ENCODE data around the gene NUP210L.

Gene NUP210L

GRCh38 chr1:154154534-154155191, at the start of gene NUP210L:
Gene NUP210L, minus strand, starts transcription at chr1:154155073.
- no peak for DNase-seq

DNA sequence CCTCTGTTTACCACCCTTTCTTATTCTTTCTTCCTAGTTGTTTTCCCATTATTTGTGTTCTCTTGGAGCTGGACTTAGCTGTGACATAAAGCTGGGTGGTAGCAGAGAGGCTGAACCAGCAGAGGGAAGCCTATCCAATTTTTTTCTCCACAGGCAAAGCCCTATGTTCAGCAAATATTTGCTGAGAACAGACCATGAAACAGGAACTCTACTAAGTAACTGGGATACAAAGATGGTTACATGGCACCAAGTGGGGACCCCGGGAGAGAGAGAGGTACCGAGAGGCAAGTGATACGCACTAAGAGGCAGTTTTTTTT, 44.6 kb upstream of the NUP210L start:
- no peak for DNase-seq

- no peak for DNase-seq
Measured at GRCh38 chr1:154198756-154199562, 44.1 kb upstream of the NUP210L start.

- no peak for DNase-seq
Measured at GRCh38 chr1:154193821-154194220, 38.9 kb upstream of the NUP210L start.

GRCh38 chr1:154192476-154192875, 37.6 kb upstream of the NUP210L start:
- no peak for DNase-seq

GRCh38 chr1:154191990-154192461, 37.2 kb upstream of the NUP210L start, which contains the start of gene TPM3:
Gene TPM3, minus strand, starts transcription at chr1:154192100. Its CDS starts 82 bp downstream, at chr1:154192018.
- no peak for DNase-seq

GRCh38 chr1:154190550-154190949, 35.7 kb upstream of the NUP210L start:
- DNase-seq: no peak

- DNase-seq: no peak
Measured at GRCh38 chr1:154186852-154187501, 32.1 kb upstream of the NUP210L start.

DNA sequence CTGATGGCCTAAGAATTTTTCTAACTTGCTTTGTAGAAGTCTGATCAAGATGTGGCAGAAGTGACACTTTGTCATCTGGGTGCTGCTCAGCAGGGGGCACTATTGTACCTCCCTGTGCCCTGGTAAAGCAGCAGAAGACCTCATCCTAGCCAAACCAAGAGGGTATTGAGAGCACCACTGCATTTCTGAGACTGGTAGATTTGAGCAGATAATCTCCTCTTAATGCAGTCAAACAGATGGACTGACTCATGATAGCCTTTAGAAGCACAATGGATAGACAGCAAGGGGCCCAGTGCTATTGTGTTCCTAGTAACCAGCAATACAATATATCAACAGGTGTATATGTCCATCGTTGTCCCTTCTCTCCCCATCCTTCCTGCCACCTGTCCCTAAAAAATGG, 31.3 kb upstream of the NUP210L start:
- DNase-seq: peak; percentile 46

GRCh38 chr1:154183046-154183915, 28.4 kb upstream of the NUP210L start:
- peak; percentile 90 for DNase-seq

GRCh38 chr1:154182344-154183045, 27.6 kb upstream of the NUP210L start:
- peak; percentile 36 for DNase-seq

DNA sequence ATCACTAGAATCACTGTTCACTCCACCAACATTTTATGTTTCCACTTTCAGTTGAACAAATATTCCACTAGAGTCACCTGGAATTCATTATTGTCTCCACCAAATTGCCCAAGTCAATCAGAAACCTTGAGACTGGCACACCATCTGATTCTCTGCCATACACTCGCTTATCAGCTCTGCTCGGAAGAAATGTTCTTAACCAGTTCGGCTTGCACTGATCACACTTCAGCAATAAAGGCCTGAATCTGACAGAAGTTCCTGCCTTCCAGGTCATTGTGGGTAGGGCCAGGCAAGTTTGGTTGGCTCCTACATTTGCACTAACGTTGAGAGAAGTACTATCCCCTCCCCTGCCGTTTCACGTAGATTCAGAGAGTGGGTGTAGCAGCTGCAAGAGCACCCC, 27.1 kb upstream of the NUP210L start:
- DNase-seq: no peak

- DNase-seq: no peak
Measured at GRCh38 chr1:154179946-154180687, 25.2 kb upstream of the NUP210L start.

DNA sequence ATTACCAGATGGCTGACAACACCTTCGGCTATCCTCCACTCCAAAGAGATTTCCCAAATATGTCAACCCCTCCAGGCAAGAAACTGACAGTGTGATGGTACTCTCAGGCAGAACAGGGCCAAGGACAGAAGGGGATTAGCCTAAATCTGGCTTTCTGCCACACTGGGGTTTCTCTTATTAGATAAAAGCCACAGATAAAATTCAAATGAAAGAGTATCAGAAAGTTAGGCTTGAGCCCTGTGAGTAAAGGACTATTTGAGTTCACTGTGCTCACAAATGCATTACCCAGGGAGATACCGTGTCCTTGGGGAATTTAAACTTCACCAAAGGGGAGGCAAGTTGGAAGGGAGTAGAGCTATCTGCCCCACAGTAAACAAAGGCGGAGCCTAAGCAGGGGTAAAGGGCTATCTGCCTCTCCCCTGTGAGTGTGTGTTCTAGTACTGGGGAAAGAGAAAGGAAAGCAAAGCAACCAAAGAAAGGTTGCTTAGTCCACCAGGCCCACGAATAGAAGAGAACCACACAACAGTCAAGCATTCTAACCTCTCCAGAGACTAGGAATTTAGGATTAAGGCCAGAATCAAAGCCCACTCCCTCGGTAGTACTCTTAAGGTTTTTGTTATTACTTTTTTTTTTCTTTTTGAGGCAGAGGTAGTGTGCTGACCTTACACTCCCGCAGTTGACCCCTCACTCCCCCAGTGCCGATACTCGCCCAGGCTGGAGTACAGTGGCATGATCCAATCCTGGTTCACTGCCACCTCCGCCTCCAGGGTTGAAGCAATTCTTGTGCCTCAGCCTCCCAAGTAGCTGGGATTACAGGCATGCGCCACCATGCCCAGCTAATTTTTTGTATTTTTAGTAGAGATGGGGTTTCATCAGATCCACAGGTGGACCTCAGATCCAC, 24.3 kb upstream of the NUP210L start:
- DNase-seq: no peak

DNA sequence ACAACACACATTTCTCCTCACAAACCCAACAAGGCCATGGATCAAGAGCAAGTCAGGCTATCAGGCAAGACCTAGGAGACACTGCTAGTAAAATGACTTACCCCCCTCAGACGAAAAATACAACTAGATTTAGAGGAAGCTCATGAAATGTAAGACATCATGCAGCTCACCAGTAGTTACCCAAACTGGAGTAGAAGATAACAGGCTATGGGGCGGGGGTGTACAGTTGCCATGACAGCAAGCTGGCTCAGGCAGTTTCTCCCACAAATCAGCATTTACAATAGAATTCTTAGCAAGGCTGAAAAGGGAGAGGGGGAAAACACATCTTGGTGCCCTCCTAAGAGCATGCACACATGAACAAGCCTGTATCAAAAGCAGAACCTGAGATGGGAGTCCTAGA, 23.1 kb upstream of the NUP210L start:
- no peak for DNase-seq

GRCh38 chr1:154176337-154176736, 21.5 kb upstream of the NUP210L start:
- DNase-seq: no peak

DNA sequence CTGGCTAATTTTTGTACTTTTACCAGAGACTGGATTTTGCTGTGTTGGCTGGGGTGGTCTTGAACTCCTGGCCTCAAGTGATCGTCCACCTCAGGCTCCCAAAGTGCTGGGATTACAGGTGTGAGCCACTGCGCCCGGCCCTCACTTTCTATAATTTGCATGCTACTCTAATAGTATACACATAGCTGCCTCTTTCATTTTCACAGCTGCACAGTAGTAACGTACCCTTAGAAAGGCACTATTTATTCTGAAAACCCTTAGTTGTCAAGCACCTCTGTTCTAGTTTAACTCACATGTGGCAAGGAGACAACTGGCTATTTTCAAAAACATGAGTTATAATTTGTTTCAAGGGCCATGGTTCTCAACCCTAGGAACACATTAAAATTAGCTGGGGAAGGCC, 19.8 kb upstream of the NUP210L start:
- no peak for DNase-seq

GRCh38 chr1:154171880-154172279, 17.0 kb upstream of the NUP210L start:
- no peak for DNase-seq

- no peak for DNase-seq
Measured at GRCh38 chr1:154171223-154171583, 16.3 kb upstream of the NUP210L start.

GRCh38 chr1:154170547-154171222, 15.8 kb upstream of the NUP210L start:
- DNase-seq: no peak
